Heart left ventricle (tissue), 16 donors: ENCODE data around the gene HAPLN2. TPM values are rescaled to one million over a fixed set of nuclear protein-coding genes. Genes with fewer than 3 reads are reported as not detected.

Source experiments
- ATAC-seq, 4 donors: fragments of 200-7000 bp; cut with Tn5 transposase; one replicate each; pipeline ENCODE4 v1.9.1; 2020 to 2022; ENCODE audit warnings: moderate library complexity in 4 of 4, mild to moderate bottlenecking in 3 of 4, moderate number of reproducible peaks in 1 of 4
- DNase-seq, 5 donors: peaks; one replicate each; pipeline ENCODE4 v3.0.0-alpha.2; 2020
- H3K27ac ChIP-seq, 12 donors: fragments of 200-600 bp; sonication (generic) in 4 of 12; one replicate each; pipeline versions ENCODE4 v1.5.0 to v1.8.0; 2016 to 2022; ENCODE audit warnings: mild to moderate bottlenecking in 2 of 12
- H3K27me3 ChIP-seq, 9 donors: fragments of 200-600 bp; sonication (generic) in 2 of 9; one replicate each; pipeline versions ENCODE4 v1.5.1 to v1.8.0; 2016 to 2022; ENCODE audit warnings: mild to moderate bottlenecking in 3 of 9
- H3K36me3 ChIP-seq, 9 donors: fragments of 200-600 bp; sonication (generic) in 2 of 9; one replicate each; pipeline versions ENCODE4 v1.5.0 to v1.8.0; 2018 to 2022; ENCODE audit warnings: mild to moderate bottlenecking in 2 of 9
- H3K4me1 ChIP-seq, 12 donors: fragments of 200-600 bp; sonication (generic) in 4 of 12; one replicate each; pipeline versions ENCODE4 v1.5.0 to v1.8.0; 2016 to 2022; ENCODE audit warnings: mild to moderate bottlenecking in 3 of 12
- H3K4me3 ChIP-seq, 12 donors: fragments of 200-600 bp; sonication (generic) in 4 of 12; one replicate each; pipeline versions ENCODE4 v1.5.0 to v1.8.0; 2017 to 2022; ENCODE audit warnings: mild to moderate bottlenecking in 9 of 12, moderate library complexity in 4 of 12
- H3K9me3 ChIP-seq, 12 donors: fragments of 200-600 bp; sonication (generic) in 4 of 12; one replicate each; pipeline versions ENCODE4 v1.5.0 to v1.8.0; 2016 to 2022; ENCODE audit warnings: mild to moderate bottlenecking in 1 of 12
- CTCF ChIP-seq, 12 donors: fragments of 200-600 bp; sonication (generic) in 4 of 12; IDR thresholded peaks; one replicate each; pipeline versions ENCODE4 v1.5.0 to v1.8.0; 2018 to 2022; ENCODE audit warnings: antibody characterized with exemption in 12 of 12, mild to moderate bottlenecking in 5 of 12
- POLR2A ChIP-seq, 2 donors: fragments of 450-650 bp; IDR thresholded peaks; one replicate each; pipeline ENCODE4 v1.6.1; 2017; ENCODE audit warnings: antibody characterized with exemption in 2 of 2, mild to moderate bottlenecking in 2 of 2, moderate library complexity in 2 of 2
- WGBS, 4 donors: extraction: QIAGEN DNeasy Blood & Tissue Kit in 2 of 4; methylation state at CpG; one replicate each; pipeline versions ENCODE4 v1.1.5 to v1.1.7; 2013 to 2018; 5-methylcytosine and 5-hydroxymethylcytosine counted together
- intact Hi-C, 10 donors: fragments of 100-400 bp; cut with DNase I; formaldehyde crosslinking; loops; one replicate each; pipeline versions ENCODE4 v1.11.1 to v1.14.2; 2022
- long read RNA-seq, 3 donors: library from polyadenylated mRNA; unstranded; transcript quantifications; one replicate each; pipeline ENCODE4 v2.0.0, GENCODE V29; 2020 to 2021
- polyA plus RNA-seq, 2 donors: library from polyadenylated mRNA; stranded (reverse); fragments of 200-250 nt; gene quantifications; one replicate each; pipeline ENCODE4 v1.2.3, GENCODE V29; 2013
- total RNA-seq, 9 donors: library from RNA; depleted of rRNA in 2 of 9; stranded (reverse); fragments of >200 nt in 2 of 9; fragmentation: NEBNext Ultra II Directional in 3 of 9; extraction: Animal tissue kit (Norgen Biotek cat#: 25700) in 3 of 9; gene quantifications; one replicate each; pipeline versions ENCODE4 v1.1.0 to v1.2.4, GENCODE V29; 2016 to 2023
- donor health status: ischemic (EF 13 %, LVEDD 7.1; RV severe dilation, severe dysfunction).
- donor health status: healthy with polysubstance abuse.
- donor health status: DM: no; HTN: yes; CAD: no.
- donor health status: DM: no; HTN: no; CAD: no.
- donor health status: ischemic (EF 25% LVEDD 6.9; RV normal size, moderate dysfunction).
- donor health status: ischemic (EF 25% LVEDD 5.7; RV mildly dilated, moderate dysfunction).
- donor health status: healthy.
- donor health status: DM: yes; HTN: yes; CAD: no.
- donor health status: ischemic (EF 35%, LVEDD 5.7; RV mildly dilated, moderate dysfunction).
- donor health status: nonischemic (EF 11% LVEDD 7.7; RV severe dilation, severe dysfunction).
- donor health status: DM: yes; HTN: yes; CAD: no.
- donor health status: PGD.
- donor health status: ischemic (EF 29% LVEDD 5.4; RV normal size, mild dysfunction).
- donor health status: nonischemic (EF 23%, LVEDD 6.1; RV moderate dilation, normal function).

HAPLN2 gene
- 1 to 10 TPM in 4 of 9 donors, under 1 TPM in 5; 0.52 to 2.4 (median 0.95) TPM for total RNA-seq
- 1 to 10 TPM; 1.2 to 3.0 TPM for polyA plus RNA-seq
- long read RNA-seq, donor 1, partial matches to known transcripts, result 0 of 1 reads
- long read RNA-seq, donor 1, other reads (novel, unspliced or antisense), result 1 of 1 reads
- long read RNA-seq, donor 2, result 0 reads
- long read RNA-seq, donor 3, partial matches to known transcripts, result 0 of 1 reads
- long read RNA-seq, donor 3, other reads (novel, unspliced or antisense), result 1 of 1 reads

GRCh38 chr1:156618853-156619581 lies at the start of gene HAPLN2:
HAPLN2 (plus strand) TSS chr1:156619415; CDS start chr1:156623491, 4,076 bp downstream.
- WGBS, 4 donors, result 10 to 22% (median 19%) methylated on average over 7 of the region's 7 CpGs
- intact Hi-C loops, result loop anchor here in 3 of 10 donors (5.0 to 10.0 kb wide), 2 partner anchors 234 to 237 kb away; no protein-coding TSS in a partner anchor
- TF ChIP-seq POLR2A (IDR thresholded peaks at IDR 0.05), result no peak
- peak in 7 of 12 donors; percentile 14 to 40 (median 28) for TF ChIP-seq CTCF (IDR thresholded peaks at IDR 0.05)
- H3K36me3 ChIP-seq, result no peaks in the 10 kb centered on the region
- ATAC-seq (no peak), DNase-seq (no peak)
- no peaks in the 10 kb centered on the region for H3K9me3 ChIP-seq
- H3K27ac ChIP-seq, result no peak within 1 kb of the TSS
- peaks cover 0 to 24% (median 9%) of the 10 kb centered on the region in 9 donors for H3K27me3 ChIP-seq
- H3K4me1 ChIP-seq, result peaks cover 0 to 38% (median 13%) of the 10 kb centered on the region in 12 donors
- H3K4me3 ChIP-seq, result no peak within 1 kb of the TSS

- H3K4me3 ChIP-seq, result peak overlapping the region in 2 of 12 donors; percentile 47 to 63
- intact Hi-C loops, result no loop called here
- H3K27ac ChIP-seq, result no peak overlapping the region
- no peak for DNase-seq
- H3K9me3 ChIP-seq, result no peaks in the 10 kb centered on the region
- peaks cover 0 to 2% (median 0%) of the 10 kb centered on the region in 9 donors for H3K27me3 ChIP-seq
- 15 to 22% (median 17%) methylated on average over 4 of the region's 4 CpGs for WGBS, 4 donors
- no peaks in the 10 kb centered on the region for H3K36me3 ChIP-seq
- peak in 2 of 4 donors; percentile 12 to 31 for ATAC-seq
- TF ChIP-seq POLR2A (IDR thresholded peaks at IDR 0.05), result no peak
- TF ChIP-seq CTCF (IDR thresholded peaks at IDR 0.05), result no peak
- H3K4me1 ChIP-seq, result peaks cover 0 to 22% (median 10%) of the 10 kb centered on the region in 12 donors
Measured at GRCh38 chr1:156571261-156571852, 47.9 kb upstream of the HAPLN2 start.

GRCh38 chr1:156571919-156572662 lies 47.1 kb upstream of the HAPLN2 start, which contains the start of gene IQGAP3:
IQGAP3 (minus strand) TSS chr1:156572565; CDS start chr1:156572529, 36 bp downstream.
- TF ChIP-seq POLR2A (IDR thresholded peaks at IDR 0.05) (no peak), CTCF (IDR thresholded peaks at IDR 0.05) (no peak)
- intact Hi-C loops, result no loop called here
- Histone ChIP-seq H3K36me3 (no peaks in the 10 kb centered on the region), H3K27me3 (peaks cover 0 to 2% (median 0%) of the 10 kb centered on the region in 9 donors), H3K4me3 (peak within 1 kb of the TSS in 11 of 12 donors; percentile 29 to 63 (median 46)), H3K4me1 (peaks cover 0 to 22% (median 10%) of the 10 kb centered on the region in 12 donors), H3K27ac (no peak within 1 kb of the TSS), H3K9me3 (no peaks in the 10 kb centered on the region)
- 0 to 1% (median 1%) methylated on average over 37 to 38 of the region's 38 CpGs for WGBS, 4 donors
- ATAC-seq, result peak; percentile 87 to 96 (median 96)
- peak; percentile 86 to 89 (median 87) for DNase-seq
